K562 (cell line): Measurements from ENCODE around the gene PKD1. TPM values are rescaled to one million over a fixed set of nuclear protein-coding genes. Genes with fewer than 3 reads are reported as not detected.
A peak's percentile ranks its signal among the peaks of the same experiment; 100 is the strongest.

ENCODE experiments used
- BCOR ChIP-seq: fragments of 450-650 bp; IDR thresholded peaks from 2 replicates; pipeline ENCODE4 v1.6.1; 2016
- CBFA2T3 ChIP-seq: fragments of 450-650 bp; IDR thresholded peaks from 2 replicates; pipeline ENCODE4 v1.6.1; 2017
- HMGN3 ChIP-seq: IDR thresholded peaks from 2 replicates; pipeline ENCODE4 v1.6.1; 2011; ENCODE audit warnings: borderline replicate concordance, low read depth, mild to moderate bottlenecking, mixed read lengths, low read length; ENCODE audit not compliant: insufficient read length; ENCODE audit errors: extremely low read depth
- MCM5 ChIP-seq: fragments of 450-650 bp; IDR thresholded peaks from 2 replicates; pipeline ENCODE4 v1.6.1; 2016; ENCODE audit warnings: low read depth
- NCOA2 ChIP-seq, 2 experiments: fragments of 450-650 bp; IDR thresholded peaks; 2 replicates each; pipeline ENCODE4 v1.6.1; 2018; ENCODE audit warnings: mild to moderate bottlenecking in 2 of 2, moderate library complexity in 1 of 2; ENCODE audit not compliant: partially characterized antibody in 2 of 2
- SAP30 ChIP-seq: fragments of 200-600 bp; sonication (generic); IDR thresholded peaks from 2 replicates; pipeline ENCODE4 v1.6.1; 2012; ENCODE audit warnings: borderline replicate concordance, low read depth, mild to moderate bottlenecking, moderate library complexity, low read length, control low read depth, inconsistent platforms; ENCODE audit not compliant: insufficient read depth, poor library complexity, severe bottlenecking
- ZFP1 ChIP-seq: fragments of 450-650 bp; formaldehyde crosslinking; IDR thresholded peaks from 2 replicates; pipeline ENCODE4 v1.4.0; 2020; ENCODE audit warnings: mild to moderate bottlenecking, mixed read lengths
- ZNF140 ChIP-seq: fragments of 250-450 bp; sonication (Bioruptor Pico); IDR thresholded peaks from 2 replicates; pipeline ENCODE4 v1.8.0; 2021; ENCODE audit warnings: moderate library complexity, mild to moderate bottlenecking, inconsistent platforms
- ZNF175 ChIP-seq: fragments of 200-800 bp; sonication (Bioruptor generic); IDR thresholded peaks from 2 replicates; pipeline ENCODE4 v1.6.1; 2016; ENCODE audit warnings: low read depth, mild to moderate bottlenecking, missing genetic modification characterization, missing compliant biosample characterization
- ZNF444 ChIP-seq: fragments of 250-450 bp; sonication (Bioruptor Pico); IDR thresholded peaks from 2 replicates; pipeline ENCODE4 v1.4.0; 2020; ENCODE audit warnings: mild to moderate bottlenecking, moderate library complexity
- ZNF445 ChIP-seq: fragments of 250-450 bp; sonication (Bioruptor Pico); IDR thresholded peaks from 2 replicates; pipeline ENCODE4 v1.4.0; 2020; ENCODE audit warnings: low read depth, mild to moderate bottlenecking, moderate library complexity
- ZNF707 ChIP-seq: fragments of 250-450 bp; sonication (Bioruptor Pico); conservative IDR thresholded peaks from 2 replicates; pipeline ENCODE4 v1.8.0; 2022; ENCODE audit warnings: inconsistent platforms, mild to moderate bottlenecking, moderate library complexity
- polyA plus RNA-seq, 8 experiments: library from polyadenylated mRNA; depleted of rRNA in 4 of 8; stranded (reverse) in 5 of 8; unstranded in 3 of 8; fragments of >200 nt; fragmentation: Nextera tagmentation in 2 of 8; fragmentation: Illumina TruSeq in 1 of 8; extraction: Ambion mirVana in 2 of 8; extraction: Trizol in 1 of 8; gene quantifications; 2 replicates each; pipeline versions ENCODE4 v1.2.1 to v1.2.3, GENCODE V29; 2011 to 2014; ENCODE audit warnings: inconsistent platforms in 1 of 8, missing spikeins in 1 of 8
- total RNA-seq, 7 experiments: library from RNA; depleted of rRNA in 6 of 7; stranded (reverse); fragments of >200 nt in 6 of 7; fragmentation: Illumina TruSeq in 2 of 7; extraction: Trizol in 2 of 7; gene quantifications; 2 replicates each; pipeline versions ENCODE4 v1.2.1 to v1.2.3, GENCODE V29; 2011 to 2021; ENCODE audit warnings: low replicate concordance in 1 of 7
- TF ChIP-seq, protein P1 (sequence below), 2 experiments: fragments of 450-650 bp in 1 of 2; sonication (generic) in 1 of 2; formaldehyde crosslinking in 1 of 2; IDR thresholded peaks; 2 replicates each; pipeline versions ENCODE4 v1.7.1 to v1.9.0; 2016 to 2022; ENCODE audit warnings: inconsistent platforms in 1 of 2, mild to moderate bottlenecking in 1 of 2, missing genetic modification reagents in 1 of 2
- TF ChIP-seq, protein P2 (sequence below): sonication (generic); formaldehyde crosslinking; IDR thresholded peaks from 2 replicates; pipeline ENCODE4 v1.8.0; 2023; ENCODE audit warnings: mild to moderate bottlenecking, missing genetic modification reagents

Gene PKD1
- total and polyA plus RNA-seq, 9 of the 15 experiments (the other 6 are each of a cell fraction or from before 2014, with no cell fraction given), result 0.23 to 93.5 (median 12.6) TPM

DNA sequence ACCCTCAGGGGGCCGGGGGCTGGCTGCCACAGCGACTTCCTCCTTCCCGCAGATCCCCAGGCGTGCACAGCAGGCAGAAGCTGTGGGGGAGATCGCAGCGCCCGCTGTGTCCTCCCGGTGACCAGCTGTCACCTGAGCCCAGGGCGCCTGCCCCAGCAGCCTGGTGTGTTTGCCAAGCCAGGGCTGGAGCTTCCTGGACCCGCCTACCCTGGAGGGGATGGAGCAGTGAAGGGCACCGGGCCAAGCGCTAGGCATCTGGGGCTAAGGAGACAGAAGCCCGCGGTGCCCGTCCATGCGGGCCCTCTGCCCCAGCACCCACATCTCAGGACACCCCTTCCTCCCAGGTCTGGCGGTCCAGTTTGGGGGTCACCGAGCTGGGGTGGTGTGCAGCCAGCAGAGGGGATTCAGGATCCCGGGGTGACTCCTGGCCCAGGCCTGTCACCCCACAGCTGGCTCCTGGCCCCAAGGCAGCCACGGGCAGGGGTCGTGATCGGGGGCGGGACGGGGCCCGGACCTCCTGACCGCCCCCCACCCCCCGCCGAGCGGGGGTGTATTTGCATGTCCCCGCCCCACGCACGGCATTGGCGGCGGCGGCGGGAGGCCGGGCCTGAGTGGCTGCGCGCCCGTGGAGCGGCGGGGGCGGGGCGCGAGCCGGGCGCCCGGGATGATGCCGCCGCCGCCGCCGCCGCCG, 12.4 kb upstream of the PKD1 start, which contains the start of gene RAB26 (continued):
- TF ChIP-seq ZNF707 (CRISPR knock-in tag), result no peak
- no peak for TF ChIP-seq ZNF444
- TF ChIP-seq MCM5, result no peak
- no peak for TF ChIP-seq NCOA2 (IDR thresholded peaks at IDR 0.05; ENCODE audit: partially characterized antibody in 2 of 2)
- TF ChIP-seq, protein P1, sequence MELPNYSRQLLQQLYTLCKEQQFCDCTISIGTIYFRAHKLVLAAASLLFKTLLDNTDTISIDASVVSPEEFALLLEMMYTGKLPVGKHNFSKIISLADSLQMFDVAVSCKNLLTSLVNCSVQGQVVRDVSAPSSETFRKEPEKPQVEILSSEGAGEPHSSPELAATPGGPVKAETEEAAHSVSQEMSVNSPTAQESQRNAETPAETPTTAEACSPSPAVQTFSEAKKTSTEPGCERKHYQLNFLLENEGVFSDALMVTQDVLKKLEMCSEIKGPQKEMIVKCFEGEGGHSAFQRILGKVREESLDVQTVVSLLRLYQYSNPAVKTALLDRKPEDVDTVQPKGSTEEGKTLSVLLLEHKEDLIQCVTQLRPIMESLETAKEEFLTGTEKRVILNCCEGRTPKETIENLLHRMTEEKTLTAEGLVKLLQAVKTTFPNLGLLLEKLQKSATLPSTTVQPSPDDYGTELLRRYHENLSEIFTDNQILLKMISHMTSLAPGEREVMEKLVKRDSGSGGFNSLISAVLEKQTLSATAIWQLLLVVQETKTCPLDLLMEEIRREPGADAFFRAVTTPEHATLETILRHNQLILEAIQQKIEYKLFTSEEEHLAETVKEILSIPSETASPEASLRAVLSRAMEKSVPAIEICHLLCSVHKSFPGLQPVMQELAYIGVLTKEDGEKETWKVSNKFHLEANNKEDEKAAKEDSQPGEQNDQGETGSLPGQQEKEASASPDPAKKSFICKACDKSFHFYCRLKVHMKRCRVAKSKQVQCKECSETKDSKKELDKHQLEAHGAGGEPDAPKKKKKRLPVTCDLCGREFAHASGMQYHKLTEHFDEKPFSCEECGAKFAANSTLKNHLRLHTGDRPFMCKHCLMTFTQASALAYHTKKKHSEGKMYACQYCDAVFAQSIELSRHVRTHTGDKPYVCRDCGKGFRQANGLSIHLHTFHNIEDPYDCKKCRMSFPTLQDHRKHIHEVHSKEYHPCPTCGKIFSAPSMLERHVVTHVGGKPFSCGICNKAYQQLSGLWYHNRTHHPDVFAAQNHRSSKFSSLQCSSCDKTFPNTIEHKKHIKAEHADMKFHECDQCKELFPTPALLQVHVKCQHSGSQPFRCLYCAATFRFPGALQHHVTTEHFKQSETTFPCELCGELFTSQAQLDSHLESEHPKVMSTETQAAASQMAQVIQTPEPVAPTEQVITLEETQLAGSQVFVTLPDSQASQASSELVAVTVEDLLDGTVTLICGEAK (IDR thresholded peaks at IDR 0.05), result no peak
- TF ChIP-seq, protein P1 (CRISPR knock-in tag; IDR thresholded peaks at IDR 0.05), result no peak
- TF ChIP-seq SAP30, result no peak
- no peak for TF ChIP-seq CBFA2T3
- no peak for TF ChIP-seq ZFP1 (CRISPR knock-in tag)
- TF ChIP-seq, protein P2, sequence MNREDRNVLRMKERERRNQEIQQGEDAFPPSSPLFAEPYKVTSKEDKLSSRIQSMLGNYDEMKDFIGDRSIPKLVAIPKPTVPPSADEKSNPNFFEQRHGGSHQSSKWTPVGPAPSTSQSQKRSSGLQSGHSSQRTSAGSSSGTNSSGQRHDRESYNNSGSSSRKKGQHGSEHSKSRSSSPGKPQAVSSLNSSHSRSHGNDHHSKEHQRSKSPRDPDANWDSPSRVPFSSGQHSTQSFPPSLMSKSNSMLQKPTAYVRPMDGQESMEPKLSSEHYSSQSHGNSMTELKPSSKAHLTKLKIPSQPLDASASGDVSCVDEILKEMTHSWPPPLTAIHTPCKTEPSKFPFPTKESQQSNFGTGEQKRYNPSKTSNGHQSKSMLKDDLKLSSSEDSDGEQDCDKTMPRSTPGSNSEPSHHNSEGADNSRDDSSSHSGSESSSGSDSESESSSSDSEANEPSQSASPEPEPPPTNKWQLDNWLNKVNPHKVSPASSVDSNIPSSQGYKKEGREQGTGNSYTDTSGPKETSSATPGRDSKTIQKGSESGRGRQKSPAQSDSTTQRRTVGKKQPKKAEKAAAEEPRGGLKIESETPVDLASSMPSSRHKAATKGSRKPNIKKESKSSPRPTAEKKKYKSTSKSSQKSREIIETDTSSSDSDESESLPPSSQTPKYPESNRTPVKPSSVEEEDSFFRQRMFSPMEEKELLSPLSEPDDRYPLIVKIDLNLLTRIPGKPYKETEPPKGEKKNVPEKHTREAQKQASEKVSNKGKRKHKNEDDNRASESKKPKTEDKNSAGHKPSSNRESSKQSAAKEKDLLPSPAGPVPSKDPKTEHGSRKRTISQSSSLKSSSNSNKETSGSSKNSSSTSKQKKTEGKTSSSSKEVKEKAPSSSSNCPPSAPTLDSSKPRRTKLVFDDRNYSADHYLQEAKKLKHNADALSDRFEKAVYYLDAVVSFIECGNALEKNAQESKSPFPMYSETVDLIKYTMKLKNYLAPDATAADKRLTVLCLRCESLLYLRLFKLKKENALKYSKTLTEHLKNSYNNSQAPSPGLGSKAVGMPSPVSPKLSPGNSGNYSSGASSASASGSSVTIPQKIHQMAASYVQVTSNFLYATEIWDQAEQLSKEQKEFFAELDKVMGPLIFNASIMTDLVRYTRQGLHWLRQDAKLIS (CRISPR knock-in tag), result no peak
- no peak for TF ChIP-seq BCOR
- no peak for TF ChIP-seq ZNF445 (CRISPR knock-in tag)
- no peak for TF ChIP-seq ZNF140 (CRISPR knock-in tag)
- peak; percentile 28 for TF ChIP-seq HMGN3
- TF ChIP-seq ZNF175 (CRISPR knock-in tag), result no peak
